HG03575 (cell line): ENCODE results near the gene SYT7.
"Not testable (repeated sequence)": the region's sequence is repeated elsewhere in the genome, so short reads cannot be mapped to it uniquely, and the experiment has no call there.

Experiments
- ATAC-seq: cut with Tn5 transposase; IDR thresholded peaks from one replicate; pipeline ENCODE4 v1.9.1; 2021; ENCODE audit not compliant: unreplicated experiment, insufficient number of reproducible peaks, low FRiP score; ENCODE audit errors: extremely low read depth

The SYT7 gene

DNA sequence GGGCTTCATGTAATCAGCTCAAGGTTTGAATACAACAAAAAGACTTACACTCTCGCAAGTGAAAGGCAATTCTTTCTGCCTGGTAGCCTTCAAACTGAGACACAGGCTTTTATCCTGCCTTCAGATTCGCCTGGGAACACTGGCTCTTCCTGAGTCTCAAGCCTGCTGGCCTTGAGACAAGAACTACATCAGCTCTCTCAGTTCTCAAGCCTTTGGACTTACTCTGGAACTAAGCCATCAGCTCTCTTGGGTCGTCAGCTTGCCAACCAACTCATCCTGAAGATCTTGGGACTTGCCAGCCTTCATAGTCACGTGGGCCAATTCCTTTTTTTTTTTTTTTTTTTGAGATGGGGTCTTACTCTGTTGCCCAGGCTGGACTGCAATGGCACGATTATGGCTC, 108.0 kb downstream of the SYT7 start:
- ATAC-seq, result no peak

DNA sequence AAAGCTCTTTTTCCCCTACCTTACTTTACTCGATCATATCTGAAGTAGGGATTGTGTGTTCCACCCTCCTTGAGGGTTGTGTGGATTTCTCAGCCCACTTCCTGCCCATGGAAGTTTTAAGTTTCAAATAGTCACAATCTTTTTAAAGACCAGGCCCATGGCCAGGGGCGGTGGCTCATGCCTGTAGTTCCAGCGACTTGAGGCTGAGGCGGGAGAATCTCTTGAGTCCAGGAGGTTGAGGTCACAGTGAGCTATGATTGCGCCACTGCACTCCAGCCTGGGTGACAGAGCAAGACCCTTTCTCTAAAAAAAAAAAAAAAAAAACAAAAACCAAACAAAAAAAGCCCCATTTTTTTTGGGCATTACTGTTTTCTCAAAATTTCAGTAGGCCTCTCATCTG, 108.6 kb downstream of the SYT7 start:
- no peak for ATAC-seq

DNA sequence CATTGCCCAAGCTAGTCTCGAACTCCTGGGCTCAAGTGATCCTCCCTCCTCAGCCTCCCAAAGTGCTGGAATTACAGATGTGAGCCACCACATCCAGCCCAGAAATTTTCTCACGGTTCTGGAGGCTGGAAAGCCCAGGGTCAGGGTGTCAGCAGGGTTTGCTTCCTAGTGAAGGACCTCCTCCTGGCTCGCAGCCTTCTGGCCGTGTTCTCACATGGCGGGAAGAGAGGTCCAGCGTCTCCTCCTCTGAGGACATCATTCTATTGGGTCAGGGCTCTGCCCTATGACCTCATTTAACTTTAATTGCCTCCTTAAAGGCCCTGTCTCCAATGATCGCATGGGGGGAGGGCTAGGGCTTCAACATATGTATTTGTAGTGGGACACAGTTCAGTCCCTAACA, 112.9 kb downstream of the SYT7 start:
- no peak for ATAC-seq

DNA sequence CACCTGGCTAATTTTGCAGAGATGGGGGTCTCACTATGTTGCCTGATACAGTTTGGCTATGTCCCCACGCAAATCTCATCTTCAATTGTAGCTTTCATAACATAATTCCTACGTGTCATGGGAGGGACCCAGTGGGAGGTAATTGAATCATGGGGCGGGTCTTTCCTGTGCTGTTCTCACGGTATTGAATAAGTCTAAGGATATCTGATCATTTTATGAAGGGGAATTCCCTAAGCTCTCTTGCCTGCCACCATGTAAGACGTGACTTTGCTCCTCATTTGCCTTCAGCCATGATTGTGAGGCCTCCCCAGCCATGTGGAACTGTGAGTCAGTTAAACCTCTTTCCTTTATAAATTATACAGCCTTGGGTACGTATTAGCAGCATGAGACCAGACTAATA, 113.3 kb downstream of the SYT7 start:
- not testable (repeated sequence) for ATAC-seq
